Limb (tissue), 2 donors: ENCODE measurements around the gene FLNC.

ENCODE experiments used
- DNase-seq, 2 donors: peaks; one replicate each; pipeline ENCODE4 v3.0.0-alpha.2; 2016; ENCODE audit errors: extremely low spot score in 2 of 2

The FLNC gene

GRCh38 chr7:128830231-128831177, at the start of gene FLNC:
Gene FLNC (plus strand): TSS chr7:128830406. CDS start chr7:128830638, 232 bp downstream.
- DNase-seq, result peak; percentile 68 to 83

GRCh38 chr7:128781126-128781525, 49.1 kb upstream of the FLNC start:
- peak in 1 of 2 donors; percentile 55 for DNase-seq

- DNase-seq, result no peak
Observed at GRCh38 chr7:128781851-128782250, 48.4 kb upstream of the FLNC start.

- peak; percentile 85 to 86 for DNase-seq
Observed at GRCh38 chr7:128783143-128783861, 46.9 kb upstream of the FLNC start.

- no peak for DNase-seq
Observed at GRCh38 chr7:128785738-128786137, 44.5 kb upstream of the FLNC start.

- DNase-seq, result no peak
Observed at GRCh38 chr7:128788446-128789412, 41.5 kb upstream of the FLNC start.

- peak in 1 of 2 donors; percentile 70 for DNase-seq
Observed at GRCh38 chr7:128790315-128791041, 39.7 kb upstream of the FLNC start.

GRCh38 chr7:128791121-128791971, 38.9 kb upstream of the FLNC start, which contains the start of gene CCDC136:
Gene CCDC136 (plus strand): TSS chr7:128791968. CDS start chr7:128792412, 444 bp downstream.
- DNase-seq, result peak in 1 of 2 donors; percentile 83

GRCh38 chr7:128791972-128792327, 38.3 kb upstream of the FLNC start:
- no peak for DNase-seq

GRCh38 chr7:128792471-128793180, 37.6 kb upstream of the FLNC start:
- DNase-seq, result no peak

GRCh38 chr7:128793181-128793547, 37.0 kb upstream of the FLNC start:
- DNase-seq, result no peak

GRCh38 chr7:128794020-128794419, 36.2 kb upstream of the FLNC start:
- no peak for DNase-seq

- DNase-seq, result no peak
Observed at GRCh38 chr7:128794436-128794835, 35.8 kb upstream of the FLNC start.

GRCh38 chr7:128795129-128795528, 35.1 kb upstream of the FLNC start:
- DNase-seq, result no peak

GRCh38 chr7:128796327-128796726, 33.9 kb upstream of the FLNC start:
- no peak for DNase-seq

- no peak for DNase-seq
Observed at GRCh38 chr7:128799451-128799850, 30.8 kb upstream of the FLNC start.

- no peak for DNase-seq
Observed at GRCh38 chr7:128800567-128800966, 29.6 kb upstream of the FLNC start.

- DNase-seq, result no peak
Observed at GRCh38 chr7:128801003-128801402, 29.2 kb upstream of the FLNC start.
